Activated T-cell treated with anti-CD3 and anti-CD28 coated beads, Interleukin-2, amount 50 U/mL, for 4 hours (primary cell): ENCODE measurements around the gene PRRX2. TPM values are rescaled to one million over a fixed set of nuclear protein-coding genes. Genes with fewer than 3 reads are reported as not detected.
A peak's percentile ranks its signal among the peaks of the same experiment; 100 is the strongest.

ENCODE experiments used
- ATAC-seq, 2 donors: fragments of 200-7000 bp; cut with Tn5 transposase; one replicate each; pipeline ENCODE4 v1.10.0; 2021
- DNase-seq: peaks from one replicate; pipeline ENCODE4 v3.0.0-alpha.2; 2020
- H3K27me3 Mint-ChIP-seq: one replicate; pipeline ENCODE4 v1.8.0; 2021; ENCODE audit warnings: low read depth, mixed read lengths
- H3K36me3 Mint-ChIP-seq: one replicate; pipeline ENCODE4 v1.8.0; 2022; ENCODE audit warnings: mixed read lengths; ENCODE audit not compliant: insufficient read depth
- H3K4me1 Mint-ChIP-seq: one replicate; pipeline ENCODE4 v1.8.0; 2021; ENCODE audit warnings: low read depth, mixed read lengths
- H3K4me3 Mint-ChIP-seq: one replicate; pipeline ENCODE4 v1.8.0; 2021; ENCODE audit warnings: mild to moderate bottlenecking, moderate library complexity, mixed read lengths
- H3K9me3 Mint-ChIP-seq: one replicate; pipeline ENCODE4 v1.8.0; 2021; ENCODE audit warnings: mixed read lengths
- total RNA-seq, 3 donors: library from RNA; stranded (reverse); gene quantifications; one replicate each; pipeline ENCODE4 v1.2.1, GENCODE V29; 2021

Gene PRRX2
- total RNA-seq, 3 donors from 2014 or later: 0.50 to 1.3 (median 0.57) TPM

GRCh38 chr9:129725795-129726251, 60.4 kb downstream of the PRRX2 start:
- H3K36me3 Mint-ChIP-seq: no peaks in the 10 kb centered on the region
- H3K4me3 Mint-ChIP-seq: no peak overlapping the region
- ATAC-seq (no peak), DNase-seq (no peak)
- peaks cover 4% of the 10 kb centered on the region for H3K27me3 Mint-ChIP-seq
- H3K4me1 Mint-ChIP-seq: peaks cover 2% of the 10 kb centered on the region
- H3K9me3 Mint-ChIP-seq: no peaks in the 10 kb centered on the region

- H3K27me3 Mint-ChIP-seq: peaks cover 4% of the 10 kb centered on the region
- DNase-seq (peak; percentile 40), ATAC-seq (peak; percentile 96 to 97)
- H3K4me3 Mint-ChIP-seq: peak overlapping the region; percentile 33
- no peaks in the 10 kb centered on the region for H3K36me3 Mint-ChIP-seq
- no peaks in the 10 kb centered on the region for H3K9me3 Mint-ChIP-seq
- H3K4me1 Mint-ChIP-seq: peaks cover 2% of the 10 kb centered on the region
These were observed 61.1 kb downstream of the PRRX2 start for GRCh38 chr9:129726322-129727160.

GRCh38 chr9:129728744-129729143, 63.3 kb downstream of the PRRX2 start:
- no peak for DNase-seq
- H3K27me3 Mint-ChIP-seq: peaks cover 6% of the 10 kb centered on the region
- H3K9me3 Mint-ChIP-seq: no peaks in the 10 kb centered on the region
- no peak overlapping the region for H3K4me3 Mint-ChIP-seq
- peaks cover 2% of the 10 kb centered on the region for H3K4me1 Mint-ChIP-seq
- ATAC-seq: no peak
- no peaks in the 10 kb centered on the region for H3K36me3 Mint-ChIP-seq

GRCh38 chr9:129731477-129732085, 66.1 kb downstream of the PRRX2 start:
- DNase-seq (no peak), ATAC-seq (no peak)
- Mint-ChIP-seq H3K9me3 (no peaks in the 10 kb centered on the region), H3K36me3 (no peaks in the 10 kb centered on the region), H3K4me1 (peaks cover 2% of the 10 kb centered on the region), H3K4me3 (no peak overlapping the region), H3K27me3 (peaks cover 5% of the 10 kb centered on the region)

GRCh38 chr9:129732100-129732499, 66.7 kb downstream of the PRRX2 start:
- H3K27me3 Mint-ChIP-seq: peaks cover 5% of the 10 kb centered on the region
- no peaks in the 10 kb centered on the region for H3K4me1 Mint-ChIP-seq
- H3K4me3 Mint-ChIP-seq: no peak overlapping the region
- no peak for DNase-seq
- no peaks in the 10 kb centered on the region for H3K9me3 Mint-ChIP-seq
- no peaks in the 10 kb centered on the region for H3K36me3 Mint-ChIP-seq
- no peak for ATAC-seq

- no peaks in the 10 kb centered on the region for H3K9me3 Mint-ChIP-seq
- peaks cover 3% of the 10 kb centered on the region for H3K4me1 Mint-ChIP-seq
- H3K27me3 Mint-ChIP-seq: peaks cover 7% of the 10 kb centered on the region
- DNase-seq (no peak), ATAC-seq (no peak)
- no peak overlapping the region for H3K4me3 Mint-ChIP-seq
- no peaks in the 10 kb centered on the region for H3K36me3 Mint-ChIP-seq
These were observed 67.6 kb downstream of the PRRX2 start for GRCh38 chr9:129732946-129733631.

- no peak for DNase-seq
These were observed 68.1 kb downstream of the PRRX2 start for GRCh38 chr9:129733632-129733953.

GRCh38 chr9:129735546-129735945, 70.1 kb downstream of the PRRX2 start:
- no peaks in the 10 kb centered on the region for H3K36me3 Mint-ChIP-seq
- peaks cover 7% of the 10 kb centered on the region for H3K27me3 Mint-ChIP-seq
- H3K9me3 Mint-ChIP-seq: no peaks in the 10 kb centered on the region
- no peak for DNase-seq
- no peak overlapping the region for H3K4me3 Mint-ChIP-seq
- no peak for ATAC-seq
- H3K4me1 Mint-ChIP-seq: peaks cover 6% of the 10 kb centered on the region

More at GRCh38 chr9:129733632-129733953, 68.1 kb downstream of the PRRX2 start:
- no peaks in the 10 kb centered on the region for H3K36me3 Mint-ChIP-seq
- H3K27me3 Mint-ChIP-seq: peaks cover 7% of the 10 kb centered on the region
- no peak overlapping the region for H3K4me3 Mint-ChIP-seq
- no peak for ATAC-seq
- peaks cover 6% of the 10 kb centered on the region for H3K4me1 Mint-ChIP-seq
- no peaks in the 10 kb centered on the region for H3K9me3 Mint-ChIP-seq

GRCh38 chr9:129736334-129736733, 70.9 kb downstream of the PRRX2 start:
- ATAC-seq (no peak), DNase-seq (no peak)
- H3K4me1 Mint-ChIP-seq: peaks cover 6% of the 10 kb centered on the region
- peaks cover 7% of the 10 kb centered on the region for H3K27me3 Mint-ChIP-seq
- H3K4me3 Mint-ChIP-seq: no peak overlapping the region
- no peaks in the 10 kb centered on the region for H3K9me3 Mint-ChIP-seq
- no peaks in the 10 kb centered on the region for H3K36me3 Mint-ChIP-seq

- peak overlapping the region; percentile 69 for H3K4me3 Mint-ChIP-seq
- H3K9me3 Mint-ChIP-seq: no peaks in the 10 kb centered on the region
- H3K27me3 Mint-ChIP-seq: peaks cover 6% of the 10 kb centered on the region
- peaks cover 6% of the 10 kb centered on the region for H3K4me1 Mint-ChIP-seq
- DNase-seq (peak; percentile 88), ATAC-seq (peak; percentile 89 to 92)
- no peaks in the 10 kb centered on the region for H3K36me3 Mint-ChIP-seq
These were observed 72.2 kb downstream of the PRRX2 start for GRCh38 chr9:129737479-129738274.

- Mint-ChIP-seq H3K36me3 (no peaks in the 10 kb centered on the region), H3K4me3 (no peak overlapping the region), H3K4me1 (peaks cover 6% of the 10 kb centered on the region), H3K27me3 (peaks cover 6% of the 10 kb centered on the region), H3K9me3 (no peaks in the 10 kb centered on the region)
- ATAC-seq: no peak
- DNase-seq: no peak
These were observed 74.0 kb downstream of the PRRX2 start for GRCh38 chr9:129739432-129739831.

- ATAC-seq (no peak), DNase-seq (no peak)
- Mint-ChIP-seq H3K36me3 (no peaks in the 10 kb centered on the region), H3K4me1 (peaks cover 6% of the 10 kb centered on the region), H3K4me3 (no peak overlapping the region), H3K9me3 (no peaks in the 10 kb centered on the region), H3K27me3 (peaks cover 4% of the 10 kb centered on the region)
These were observed 74.7 kb downstream of the PRRX2 start for GRCh38 chr9:129740174-129740573.

- H3K27me3 Mint-ChIP-seq: peaks cover 4% of the 10 kb centered on the region
- H3K4me3 Mint-ChIP-seq: no peak overlapping the region
- H3K36me3 Mint-ChIP-seq: no peaks in the 10 kb centered on the region
- no peak for DNase-seq
- peaks cover 6% of the 10 kb centered on the region for H3K4me1 Mint-ChIP-seq
- H3K9me3 Mint-ChIP-seq: no peaks in the 10 kb centered on the region
- ATAC-seq: no peak
These were observed 75.4 kb downstream of the PRRX2 start for GRCh38 chr9:129740666-129741464.
